Measurements from ENCODE around the gene NHLRC4. TPM values are rescaled to one million over a fixed set of nuclear protein-coding genes. Genes with fewer than 3 reads are reported as not detected.

The NHLRC4 gene
- total RNA-seq, 4 donors from 2014 or later, result 0.49 to 1.0 (median 0.57) TPM

GRCh38 chr16:600781-601180, 34.0 kb downstream of the NHLRC4 start:
- intact Hi-C loops (cut with DNase I; ENCODE audit: low total_unique reads), result no loop called here
- H3K4me3 ChIP-seq (ENCODE audit: low read depth, poor library complexity, severe bottlenecking), result no peak overlapping the region
- WGBS, 2 donors, result 60 to 64% methylated on average over 7 of the region's 7 CpGs
- TF ChIP-seq CTCF (IDR thresholded peaks at IDR 0.05) (no peak), POLR2A (IDR thresholded peaks at IDR 0.05) (no peak)
- no peak for DNase-seq (ENCODE audit: low spot score in 2 of 2)

- intact Hi-C loops (cut with DNase I; ENCODE audit: low total_unique reads), result no loop called here
- H3K4me3 ChIP-seq (ENCODE audit: low read depth, poor library complexity, severe bottlenecking), result no peak overlapping the region
- 74 to 76% methylated on average over 5 of the region's 5 CpGs for WGBS, 2 donors
- no peak for DNase-seq (ENCODE audit: low spot score in 2 of 2)
- no peak for TF ChIP-seq CTCF (IDR thresholded peaks at IDR 0.05)
- no peak for TF ChIP-seq POLR2A (IDR thresholded peaks at IDR 0.05)
Observed at GRCh38 chr16:603933-604332, 37.1 kb downstream of the NHLRC4 start.

GRCh38 chr16:606656-607307, 40.0 kb downstream of the NHLRC4 start:
- no peak overlapping the region for H3K4me3 ChIP-seq (ENCODE audit: low read depth, poor library complexity, severe bottlenecking)
- WGBS, 2 donors, result 86 to 91% methylated on average over 14 to 21 of the region's 22 CpGs
- TF ChIP-seq CTCF (IDR thresholded peaks at IDR 0.05) (no peak), POLR2A (IDR thresholded peaks at IDR 0.05) (no peak)
- intact Hi-C loops (cut with DNase I; ENCODE audit: low total_unique reads), result no loop called here
- DNase-seq (ENCODE audit: low spot score in 2 of 2), result no peak

- no peak for TF ChIP-seq POLR2A (IDR thresholded peaks at IDR 0.05)
- no peak for TF ChIP-seq CTCF (IDR thresholded peaks at IDR 0.05)
- WGBS, 2 donors, result 76 to 80% methylated on average over 10 of the region's 10 CpGs
- no peak for DNase-seq (ENCODE audit: low spot score in 2 of 2)
- intact Hi-C loops (cut with DNase I; ENCODE audit: low total_unique reads), result no loop called here
- no peak overlapping the region for H3K4me3 ChIP-seq (ENCODE audit: low read depth, poor library complexity, severe bottlenecking)
Observed at GRCh38 chr16:608019-608418, 41.2 kb downstream of the NHLRC4 start.

- TF ChIP-seq CTCF (IDR thresholded peaks at IDR 0.05), result no peak
- TF ChIP-seq POLR2A (IDR thresholded peaks at IDR 0.05), result no peak
- H3K4me3 ChIP-seq (ENCODE audit: low read depth, poor library complexity, severe bottlenecking), result no peak overlapping the region
- no peak for DNase-seq (ENCODE audit: low spot score in 2 of 2)
- WGBS, 2 donors, result 90 to 91% methylated on average over 13 of the region's 13 CpGs
- intact Hi-C loops (cut with DNase I; ENCODE audit: low total_unique reads), result no loop called here
Observed at GRCh38 chr16:609316-609715, 42.5 kb downstream of the NHLRC4 start.

- 91% methylated on average over 8 to 14 of the region's 14 CpGs for WGBS, 2 donors
- no peak for TF ChIP-seq POLR2A (IDR thresholded peaks at IDR 0.05)
- TF ChIP-seq CTCF (IDR thresholded peaks at IDR 0.05), result no peak
- no peak for DNase-seq (ENCODE audit: low spot score in 2 of 2)
- no peak overlapping the region for H3K4me3 ChIP-seq (ENCODE audit: low read depth, poor library complexity, severe bottlenecking)
- intact Hi-C loops (cut with DNase I; ENCODE audit: low total_unique reads), result no loop called here
Observed at GRCh38 chr16:609984-610383, 43.2 kb downstream of the NHLRC4 start.

All from lower leg skin (tissue), 4 donors.